CD4-positive, alpha-beta T cell (primary cell): ENCODE data around the gene GPI. TPM values are rescaled to one million over a fixed set of nuclear protein-coding genes. Genes with fewer than 3 reads are reported as not detected.
A peak's percentile ranks its signal among the peaks of the same experiment; 100 is the strongest.
"Not testable (repeated sequence)": the region's sequence is repeated elsewhere in the genome, so short reads cannot be mapped to it uniquely, and the experiment has no call there.

Experiments
- ATAC-seq: fragments of 200-7000 bp; cut with Tn5 transposase; one replicate; pipeline ENCODE4 v1.10.0; 2022; ENCODE audit warnings: mild to moderate bottlenecking; ENCODE audit not compliant: poor library complexity
- CTCF ChIA-PET: fragments of 350-600 bp; sonication (Branson Sonifier 250); formaldehyde crosslinking; loops from one replicate; lab custom pipeline; 2021; ENCODE audit warnings: antibody characterized with exemption, inconsistent platforms; lab: Charles Lee
- POLR2A ChIA-PET: fragments of 350-600 bp; sonication (Branson Sonifier 250); formaldehyde crosslinking; loops from one replicate; lab custom pipeline; 2021; ENCODE audit warnings: antibody characterized with exemption, inconsistent platforms; lab: Charles Lee
- DNase-seq, 14 experiments: peaks; one replicate each; pipeline ENCODE4 v3.0.0-alpha.2; 2013 to 2020; ENCODE audit warnings: mixed read lengths in 2 of 14
- H3K27ac ChIP-seq, 2 donors: one replicate each; pipeline versions ENCODE4 v1.5.1 to v1.7.0; 2013; ENCODE audit warnings: low read length in 2 of 2, low read depth in 1 of 2, mild to moderate bottlenecking in 1 of 2
- H3K27me3 ChIP-seq, 2 experiments: 1 replicate in 1 of 2; 2 replicates in 1 of 2; pipeline versions ENCODE4 v1.6.1 to v1.7.0; 2013; ENCODE audit warnings: low read length in 2 of 2, control low read depth in 1 of 2, mild to moderate bottlenecking in 1 of 2, moderate library complexity in 1 of 2; ENCODE audit not compliant: insufficient read depth in 2 of 2, control insufficient read depth in 1 of 2
- H3K36me3 ChIP-seq: one replicate; pipeline ENCODE4 v1.6.1; 2013; ENCODE audit warnings: low read length, control low read depth; ENCODE audit not compliant: insufficient read depth
- H3K4me1 ChIP-seq: one replicate; pipeline ENCODE4 v1.6.1; 2013; ENCODE audit warnings: low read length, control low read depth; ENCODE audit not compliant: insufficient read depth
- H3K4me3 ChIP-seq: one replicate; pipeline ENCODE4 v1.5.1; 2013; ENCODE audit warnings: mild to moderate bottlenecking, low read length, moderate library complexity
- H3K9me3 ChIP-seq, 2 experiments: 1 replicate in 1 of 2; 2 replicates in 1 of 2; pipeline versions ENCODE4 v1.6.1 to v1.7.0; 2013; ENCODE audit warnings: low read length in 2 of 2, mild to moderate bottlenecking in 2 of 2, control low read depth in 1 of 2, moderate library complexity in 1 of 2; ENCODE audit not compliant: control insufficient read depth in 1 of 2, insufficient read depth in 1 of 2
- H3K27ac Mint-ChIP-seq: one replicate; pipeline ENCODE4 v1.8.0; 2020; ENCODE audit warnings: mixed read lengths
- H3K27me3 Mint-ChIP-seq: one replicate; pipeline ENCODE4 v1.8.0; 2021; ENCODE audit warnings: mixed read lengths
- H3K36me3 Mint-ChIP-seq: one replicate; pipeline ENCODE4 v1.8.0; 2021; ENCODE audit warnings: low read depth, mixed read lengths
- H3K4me1 Mint-ChIP-seq: one replicate; pipeline ENCODE4 v1.8.0; 2021; ENCODE audit warnings: low read depth, mixed read lengths
- H3K4me3 Mint-ChIP-seq: one replicate; pipeline ENCODE4 v1.8.0; 2020; ENCODE audit warnings: mild to moderate bottlenecking, mixed read lengths
- H3K9me3 Mint-ChIP-seq: one replicate; pipeline ENCODE4 v1.8.0; 2020; ENCODE audit warnings: mixed read lengths
- intact Hi-C, 2 experiments: fragments of 100-400 bp; cut with DNase I in 1 of 2; cut with micrococcal nuclease in 1 of 2; formaldehyde crosslinking; loops; one replicate each; pipeline versions ENCODE4 v1.15.1 to v1.9.0; 2023 to 2025; cut with DNase I, micrococcal nuclease
- total RNA-seq, 174 experiments: library from RNA in 2 of 174; stranded (reverse) in 2 of 174; gene quantifications; one replicate each; pipeline ENCODE4 v1.2.3 and lab custom pipeline; 2021 to 2026
- TF ChIP-seq, protein P1 (sequence below): fragments of 200-600 bp; IDR thresholded peaks from one replicate; pipeline ENCODE4 v1.8.0; 2022; ENCODE audit warnings: antibody characterized with exemption, mild to moderate bottlenecking

GPI gene
- total RNA-seq, 2 experiments from 2014 or later, result 85.0 to 86.0 TPM

DNA sequence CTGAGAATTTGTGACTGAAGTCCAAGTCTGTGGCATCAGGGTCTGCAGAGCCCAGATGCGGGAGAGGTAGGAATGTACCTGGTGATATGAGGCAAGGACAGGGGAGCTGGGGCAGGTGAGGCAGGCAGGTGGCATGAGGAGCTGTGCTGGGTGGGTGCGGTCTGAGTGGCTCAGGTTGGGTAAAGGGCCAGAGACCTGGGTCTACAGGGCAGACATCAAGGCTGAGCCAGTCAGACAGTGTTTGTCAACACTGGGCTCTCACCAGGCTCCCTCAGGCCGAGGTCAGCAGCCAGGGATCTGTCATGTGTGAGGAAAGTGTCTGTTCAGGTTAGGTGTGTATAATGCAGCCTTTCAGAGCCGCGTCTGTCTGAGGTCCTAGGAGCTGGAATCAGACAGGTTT, 18.6 kb downstream of the GPI start:
- no peaks in the 10 kb centered on the region for H3K9me3 ChIP-seq
- H3K27me3 ChIP-seq, result no peaks in the 10 kb centered on the region
- H3K4me3 Mint-ChIP-seq, result no peak overlapping the region
- ATAC-seq (no peak), DNase-seq (no peak)
- intact Hi-C loops, result no loop called here
- no peaks in the 10 kb centered on the region for H3K27me3 Mint-ChIP-seq
- ChIA-PET POLR2A (no interaction called here), CTCF (no interaction called here)
- TF ChIP-seq, protein P1, sequence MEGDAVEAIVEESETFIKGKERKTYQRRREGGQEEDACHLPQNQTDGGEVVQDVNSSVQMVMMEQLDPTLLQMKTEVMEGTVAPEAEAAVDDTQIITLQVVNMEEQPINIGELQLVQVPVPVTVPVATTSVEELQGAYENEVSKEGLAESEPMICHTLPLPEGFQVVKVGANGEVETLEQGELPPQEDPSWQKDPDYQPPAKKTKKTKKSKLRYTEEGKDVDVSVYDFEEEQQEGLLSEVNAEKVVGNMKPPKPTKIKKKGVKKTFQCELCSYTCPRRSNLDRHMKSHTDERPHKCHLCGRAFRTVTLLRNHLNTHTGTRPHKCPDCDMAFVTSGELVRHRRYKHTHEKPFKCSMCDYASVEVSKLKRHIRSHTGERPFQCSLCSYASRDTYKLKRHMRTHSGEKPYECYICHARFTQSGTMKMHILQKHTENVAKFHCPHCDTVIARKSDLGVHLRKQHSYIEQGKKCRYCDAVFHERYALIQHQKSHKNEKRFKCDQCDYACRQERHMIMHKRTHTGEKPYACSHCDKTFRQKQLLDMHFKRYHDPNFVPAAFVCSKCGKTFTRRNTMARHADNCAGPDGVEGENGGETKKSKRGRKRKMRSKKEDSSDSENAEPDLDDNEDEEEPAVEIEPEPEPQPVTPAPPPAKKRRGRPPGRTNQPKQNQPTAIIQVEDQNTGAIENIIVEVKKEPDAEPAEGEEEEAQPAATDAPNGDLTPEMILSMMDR, result no peak
- no peak overlapping the region for H3K27ac Mint-ChIP-seq
- peaks cover 59% of the 10 kb centered on the region for H3K36me3 Mint-ChIP-seq
- H3K4me1 Mint-ChIP-seq, result peaks cover 4% of the 10 kb centered on the region
- H3K4me1 ChIP-seq, result no peaks in the 10 kb centered on the region
- no peaks in the 10 kb centered on the region for H3K9me3 Mint-ChIP-seq
- no peak overlapping the region for H3K4me3 ChIP-seq
- H3K36me3 ChIP-seq, result peaks cover 81% of the 10 kb centered on the region
- no peak overlapping the region for H3K27ac ChIP-seq

DNA sequence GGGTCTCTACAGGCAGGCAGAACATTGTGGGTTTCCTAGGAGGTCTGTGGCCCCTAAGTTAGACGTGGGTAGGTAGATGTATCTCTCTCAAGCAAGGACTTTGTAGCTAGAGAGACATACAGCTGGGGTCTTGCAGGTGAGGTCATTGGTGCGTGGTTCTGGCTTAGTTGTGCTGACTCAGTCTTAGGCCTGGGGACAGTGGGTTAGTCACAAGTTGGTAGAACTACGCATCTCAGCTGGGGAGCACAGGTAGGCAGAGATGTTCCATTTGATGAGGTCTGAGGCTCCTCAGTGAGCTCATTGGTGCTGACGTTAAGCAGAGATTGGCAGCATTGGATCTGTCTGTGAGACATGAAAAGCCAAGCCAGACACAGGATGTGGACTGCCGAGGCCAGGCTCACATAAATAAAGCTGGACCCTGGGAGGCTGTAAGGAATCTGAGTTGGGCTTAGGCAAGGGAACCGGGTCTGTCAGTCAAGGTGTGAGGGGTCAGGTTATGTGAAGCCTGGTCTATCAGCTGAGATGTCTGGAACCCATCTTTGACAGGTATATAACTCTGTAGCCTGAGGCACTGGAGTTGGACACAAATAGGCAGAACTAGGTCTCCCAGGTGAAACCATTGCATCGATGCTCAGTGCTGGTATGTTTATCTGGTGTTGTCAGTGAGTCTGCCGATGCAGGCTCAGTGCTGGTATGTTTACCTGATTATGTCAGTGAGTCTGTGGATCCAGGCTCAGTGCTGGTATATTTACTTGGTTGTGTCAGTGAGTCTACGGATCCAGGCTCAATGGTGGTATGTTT, 21.8 kb downstream of the GPI start:
- Histone ChIP-seq H3K4me3 (no peak overlapping the region), H3K4me1 (no peaks in the 10 kb centered on the region), H3K27me3 (no peaks in the 10 kb centered on the region), H3K36me3 (peaks cover 80% of the 10 kb centered on the region), H3K9me3 (no peaks in the 10 kb centered on the region), H3K27ac (no peak overlapping the region)
- Mint-ChIP-seq H3K27ac (peak overlapping the region; percentile 47), H3K4me3 (no peak overlapping the region), H3K9me3 (no peaks in the 10 kb centered on the region), H3K36me3 (peaks cover 48% of the 10 kb centered on the region), H3K4me1 (peaks cover 4% of the 10 kb centered on the region), H3K27me3 (no peaks in the 10 kb centered on the region)
- DNase-seq (no peak), ATAC-seq (no peak)
- TF ChIP-seq, protein P1, result no peak
- CTCF ChIA-PET, result no interaction called here
- POLR2A ChIA-PET, result interaction anchor here (0.6 kb wide), 1 partner anchor 141 kb away, joined by 4 read pairs; no protein-coding TSS in a partner anchor
- intact Hi-C loops, result no loop called here

DNA sequence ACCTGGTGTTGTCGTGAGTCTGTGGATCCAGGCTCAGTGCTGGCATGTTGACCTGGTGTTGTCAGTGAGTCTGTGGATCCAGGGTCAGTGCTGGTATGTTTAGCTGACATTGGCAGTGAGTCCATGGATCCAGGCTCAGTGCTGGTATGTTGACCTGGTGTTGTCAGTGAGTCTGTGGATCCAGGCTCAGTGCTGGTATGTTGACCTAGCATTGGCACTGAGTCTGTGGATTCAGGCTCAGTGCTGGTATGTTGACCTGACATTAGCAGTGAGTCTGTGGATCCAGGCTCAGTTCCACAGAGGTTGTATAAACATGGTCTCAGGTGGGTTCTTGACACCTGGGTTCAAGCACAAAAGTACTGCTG, 22.4 kb downstream of the GPI start:
- H3K27me3 ChIP-seq, result no peaks in the 10 kb centered on the region
- Mint-ChIP-seq H3K27me3 (no peaks in the 10 kb centered on the region), H3K9me3 (no peaks in the 10 kb centered on the region), H3K4me1 (peaks cover 4% of the 10 kb centered on the region), H3K4me3 (no peak overlapping the region), H3K36me3 (peaks cover 46% of the 10 kb centered on the region), H3K27ac (no peak overlapping the region)
- H3K9me3 ChIP-seq, result no peaks in the 10 kb centered on the region
- TF ChIP-seq, protein P1, result no peak
- POLR2A ChIA-PET, result no interaction called here
- ATAC-seq (no peak), DNase-seq (no peak)
- no peak overlapping the region for H3K27ac ChIP-seq
- H3K4me1 ChIP-seq, result no peaks in the 10 kb centered on the region
- CTCF ChIA-PET, result no interaction called here
- intact Hi-C loops, result no loop called here
- no peak overlapping the region for H3K4me3 ChIP-seq
- peaks cover 80% of the 10 kb centered on the region for H3K36me3 ChIP-seq

DNA sequence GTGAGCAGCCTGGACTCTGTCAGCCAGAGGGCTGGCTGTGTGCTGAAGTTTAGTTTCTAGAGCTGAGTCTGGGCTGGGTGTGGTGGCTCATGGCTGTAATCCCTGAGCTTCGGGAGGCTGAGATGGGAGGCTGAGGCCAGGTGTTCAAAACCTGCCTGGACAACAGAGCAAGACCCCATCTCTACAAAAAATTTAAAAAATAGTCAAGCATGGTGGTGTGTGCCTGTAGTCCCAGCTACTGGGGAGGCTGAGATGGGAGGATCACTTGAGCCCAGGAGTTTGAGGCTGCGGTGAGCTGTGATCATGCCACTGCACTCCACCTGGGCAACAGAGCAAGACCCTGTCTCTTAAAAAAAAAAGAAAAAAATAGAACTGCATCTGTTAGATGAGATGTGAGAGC, 23.7 kb downstream of the GPI start:
- H3K9me3 ChIP-seq, ATAC-seq, POLR2A ChIA-PET, H3K4me3 ChIP-seq, H3K9me3 Mint-ChIP-seq, H3K27ac Mint-ChIP-seq, H3K27ac ChIP-seq, H3K4me1 ChIP-seq, H3K27me3 Mint-ChIP-seq, DNase-seq, CTCF ChIA-PET, H3K4me1 Mint-ChIP-seq, intact Hi-C loops, H3K27me3 ChIP-seq, H3K4me3 Mint-ChIP-seq: not testable (repeated sequence)
- peaks cover 33% of the 10 kb centered on the region for H3K36me3 Mint-ChIP-seq
- peaks cover 79% of the 10 kb centered on the region for H3K36me3 ChIP-seq
